AML-193 (cell line): ENCODE data around the gene CXCR6.

Source experiments
- DNase-seq, 2 experiments: peaks; one replicate each; lab custom pipeline; 2025; lab: John Stamatoyannopoulos, UW

Gene CXCR6

DNA sequence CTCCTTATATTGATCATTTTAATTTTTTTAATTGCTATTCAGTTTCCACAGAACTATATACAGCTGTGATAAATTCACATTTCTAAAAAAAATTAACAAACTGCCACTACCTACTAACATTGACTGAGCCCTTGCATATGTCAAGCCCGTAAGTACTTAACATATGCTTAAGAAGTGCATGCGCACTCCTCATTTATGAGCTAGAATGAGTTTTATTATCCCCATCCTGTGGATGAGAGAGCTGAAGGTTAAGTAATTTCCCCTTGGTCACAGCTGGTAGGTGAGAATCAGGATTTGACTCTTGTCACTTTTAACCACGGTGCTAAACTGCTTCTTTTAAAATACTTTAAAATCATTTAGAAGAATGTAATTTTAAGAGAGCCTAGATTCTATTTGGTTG, 25.9 kb downstream of the CXCR6 start:
- DNase-seq = no peak

GRCh38 chr3:45969953-45970352, 26.7 kb downstream of the CXCR6 start:
- DNase-seq = no peak

GRCh38 chr3:45972534-45973402, 29.5 kb downstream of the CXCR6 start:
- DNase-seq = peak; percentile 99 to 100

GRCh38 chr3:45974686-45975085, 31.4 kb downstream of the CXCR6 start:
- DNase-seq = no peak

- no peak for DNase-seq
Observed at GRCh38 chr3:45975686-45976085, 32.4 kb downstream of the CXCR6 start.

GRCh38 chr3:45976191-45977091, 33.2 kb downstream of the CXCR6 start:
- DNase-seq = no peak

- no peak for DNase-seq
Observed at GRCh38 chr3:45978006-45978761, 34.9 kb downstream of the CXCR6 start.

DNA sequence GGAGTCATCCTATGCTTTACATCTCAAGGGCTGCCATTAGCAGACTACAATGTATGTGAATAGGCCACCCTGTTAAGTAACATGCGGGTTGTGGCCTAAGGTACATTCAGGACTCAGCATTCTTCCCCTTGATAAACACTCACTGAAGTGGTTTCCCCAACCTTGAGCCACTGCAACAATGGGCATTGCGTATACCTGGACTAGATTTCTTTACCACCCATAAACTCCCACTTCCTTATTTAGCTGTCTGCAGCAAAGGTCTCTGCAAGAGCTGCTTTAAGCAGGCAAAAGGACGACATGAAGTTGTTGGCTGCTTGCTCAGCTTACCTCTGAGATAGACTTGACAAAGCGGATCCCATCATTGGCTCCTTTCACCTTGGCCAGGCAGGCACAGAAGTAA, 36.1 kb downstream of the CXCR6 start:
- DNase-seq = peak in 1 of 2 experiments; percentile 6

- DNase-seq = no peak
Observed at GRCh38 chr3:45980229-45980813, 37.1 kb downstream of the CXCR6 start.

- DNase-seq = no peak
Observed at GRCh38 chr3:45980819-45981218, 37.6 kb downstream of the CXCR6 start.

- no peak for DNase-seq
Observed at GRCh38 chr3:45981346-45982074, 38.2 kb downstream of the CXCR6 start.

DNA sequence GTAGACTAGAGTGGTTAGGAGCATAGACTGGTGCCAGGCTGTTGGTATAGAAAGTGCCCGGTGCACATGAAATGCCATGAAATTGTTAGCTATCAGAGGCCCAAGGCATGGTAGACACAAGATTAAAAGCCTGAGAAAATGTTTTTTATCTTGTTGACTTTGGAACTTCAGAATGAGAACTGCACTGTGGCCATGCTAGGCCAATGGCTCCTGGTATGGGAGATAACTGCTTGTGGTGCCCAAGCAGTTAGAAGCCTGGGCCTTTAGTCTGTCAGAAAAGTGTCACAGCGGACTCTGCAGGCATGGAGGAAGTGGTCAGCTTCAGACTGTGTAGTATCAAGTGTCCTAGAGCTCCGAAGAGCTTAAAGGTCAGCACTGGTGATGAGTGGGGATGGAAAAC, 40.5 kb downstream of the CXCR6 start:
- no peak for DNase-seq

DNA sequence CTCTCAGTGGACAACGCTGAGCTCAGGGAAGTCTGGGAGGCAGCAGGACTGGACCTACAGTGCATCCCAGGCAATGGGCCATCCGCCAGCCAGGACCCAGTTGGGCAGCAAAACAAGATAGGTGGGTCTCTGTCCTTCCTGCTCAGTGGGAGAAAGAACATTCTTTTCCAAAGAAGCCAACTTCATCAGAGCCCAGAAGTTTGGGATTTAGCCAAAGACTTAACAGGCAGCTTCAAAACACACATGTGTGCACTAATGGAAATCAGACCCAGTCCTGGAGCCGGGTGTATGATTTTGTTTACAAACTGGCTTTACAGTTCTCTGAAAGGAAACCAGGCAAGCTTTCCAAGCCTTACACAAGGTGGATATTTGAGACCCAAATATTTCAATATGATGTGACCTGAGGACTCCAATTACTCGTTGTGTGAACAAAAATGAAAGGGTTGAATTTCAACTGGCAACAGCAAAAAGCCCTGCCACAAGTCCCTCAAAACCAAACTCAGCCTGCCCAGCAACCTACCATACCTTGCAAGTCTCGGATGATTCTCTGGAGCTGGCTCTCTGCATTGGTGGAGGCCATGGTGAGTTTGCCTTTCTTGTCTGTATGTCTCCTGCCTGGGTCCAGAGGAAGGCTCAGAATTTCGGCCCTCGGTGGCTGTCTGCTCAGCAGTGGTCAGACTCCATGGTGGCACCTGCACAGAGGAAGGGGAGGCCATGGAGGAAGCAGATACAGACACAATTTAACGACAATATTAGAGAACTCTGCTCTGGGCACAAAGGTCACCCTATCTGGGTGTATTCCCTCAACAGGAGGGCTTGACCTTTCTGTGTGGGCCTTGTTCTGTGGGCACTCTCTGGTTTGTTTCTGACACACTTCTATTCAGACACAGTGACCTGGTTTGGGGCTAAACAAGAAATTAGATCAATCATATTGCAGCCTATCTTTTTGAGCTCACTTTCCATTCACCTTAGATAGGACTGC, 41.4 kb downstream of the CXCR6 start:
- DNase-seq = no peak

- DNase-seq = no peak
Observed at GRCh38 chr3:45985532-45986302, 42.5 kb downstream of the CXCR6 start.

DNA sequence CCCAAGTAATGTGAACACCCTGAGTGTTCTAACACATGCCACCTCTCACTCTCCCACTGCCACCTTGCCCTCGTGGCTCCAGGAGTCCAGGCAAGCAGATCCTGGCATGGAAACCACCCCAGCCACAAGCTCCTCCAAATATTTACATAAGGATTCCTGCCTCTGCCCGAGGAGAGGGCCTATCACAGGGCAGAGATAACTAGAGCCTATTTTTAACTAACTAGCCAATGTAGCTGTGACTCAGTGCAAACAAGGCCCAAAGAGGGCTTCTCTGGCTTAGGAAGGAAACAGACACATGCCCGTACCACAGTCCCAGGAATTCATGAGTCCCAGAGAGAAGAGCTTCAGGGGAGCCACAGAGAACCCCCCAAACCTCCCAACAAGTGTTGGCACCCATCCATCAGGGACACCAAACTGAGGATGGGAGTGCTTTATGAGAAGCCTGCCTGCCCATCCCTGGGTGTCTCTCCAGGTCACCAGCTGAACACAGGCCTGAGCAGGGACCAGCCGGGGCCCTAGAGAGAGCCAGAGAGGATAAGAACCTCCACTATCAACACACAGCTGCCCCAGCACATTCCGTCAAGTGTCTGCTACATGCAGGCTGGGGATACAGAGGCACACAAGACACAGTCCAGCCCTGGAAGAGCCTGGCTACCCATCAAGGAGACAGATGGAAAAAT, 43.2 kb downstream of the CXCR6 start:
- no peak for DNase-seq

DNA sequence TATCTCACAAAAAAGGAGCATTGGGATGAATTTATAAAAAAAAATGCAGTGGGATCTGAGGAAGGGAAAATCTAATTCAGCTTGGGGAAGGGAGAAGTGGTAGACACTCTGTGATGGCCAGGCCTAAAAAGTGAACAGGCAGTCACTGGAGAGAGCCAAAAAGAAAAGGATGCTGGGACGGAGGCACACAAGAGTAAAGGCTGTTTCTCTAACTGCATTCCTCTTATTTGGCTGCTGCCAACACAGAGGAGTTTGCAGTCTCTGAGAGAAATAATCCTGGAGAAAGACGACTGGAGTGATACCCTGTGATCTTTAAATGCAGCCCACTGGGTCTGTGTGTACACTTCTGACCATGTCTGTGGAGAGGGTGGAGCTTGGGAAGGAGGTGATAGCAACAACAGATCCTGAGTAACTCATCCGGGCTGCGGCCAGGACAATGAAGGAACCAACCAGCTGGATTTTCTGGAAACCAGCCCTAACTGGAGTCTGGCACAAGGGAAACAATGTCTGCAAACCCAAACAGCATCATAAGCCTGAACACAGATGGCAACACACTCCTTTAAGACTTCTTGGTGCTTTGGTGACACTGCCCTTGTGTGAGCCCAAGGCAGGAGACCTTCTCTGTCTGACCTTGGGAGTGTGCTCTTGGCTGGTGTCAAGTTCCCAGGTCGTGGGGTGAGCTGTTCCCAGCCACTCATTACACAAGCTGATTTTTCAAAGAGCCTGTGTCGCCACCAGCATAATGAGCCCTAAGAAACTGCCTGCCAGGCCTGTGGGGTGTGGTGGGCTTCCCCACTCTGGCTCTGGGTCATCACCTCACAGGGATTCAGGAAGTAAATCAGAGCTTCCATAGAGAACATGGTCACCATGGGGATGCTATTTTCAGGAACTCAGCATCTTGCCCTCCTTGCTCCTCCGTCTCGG, 44.4 kb downstream of the CXCR6 start:
- no peak for DNase-seq

- DNase-seq = no peak
Observed at GRCh38 chr3:45988362-45988761, 45.1 kb downstream of the CXCR6 start.
